RWPE1 (cell line): ENCODE results near the gene VEPH1.

ENCODE experiments used
- CTCF ChIA-PET: fragments of 350-600 bp; sonication (Branson Sonifier 250); formaldehyde crosslinking; extraction: SDS; loops from one replicate; lab custom pipeline; 2021; lab: Yijun Ruan, JAX
- POLR2A ChIA-PET: fragments of 400-600 bp; formaldehyde crosslinking; extraction: SDS; loops from one replicate; lab custom pipeline; 2020; ENCODE audit warnings: antibody characterized with exemption; ENCODE audit not compliant: low non-redundant PET; lab: Yijun Ruan, JAX
- DNase-seq: peaks from one replicate; pipeline ENCODE4 v3.0.0; 2012; ENCODE audit warnings: low spot score
- H3K27ac ChIP-seq: fragments of 450-650 bp; 2 replicates; pipeline ENCODE4 v1.5.1; 2017
- CTCF ChIP-seq: fragments of 450-650 bp; conservative IDR thresholded peaks from 2 replicates; pipeline ENCODE4 v1.5.1; 2017; ENCODE audit warnings: low read depth, mild to moderate bottlenecking

Gene VEPH1

GRCh38 chr3:157232141-157232540 lies 271.1 kb downstream of the VEPH1 start:
- CTCF ChIA-PET, result no interaction called here

GRCh38 chr3:157231071-157231470 lies 272.1 kb downstream of the VEPH1 start:
- POLR2A ChIA-PET, result no interaction called here
- CTCF ChIA-PET, result interaction anchor here (0.7 kb wide), 2 partner anchors 15 to 26 kb away, joined by 4 to 7 read pairs; no protein-coding TSS in a partner anchor
- H3K27ac ChIP-seq, result no peak overlapping the region
- no peak for DNase-seq
- TF ChIP-seq CTCF, result no peak

More at GRCh38 chr3:157232141-157232540, 271.1 kb downstream of the VEPH1 start:
- DNase-seq, result no peak
- H3K27ac ChIP-seq, result no peak overlapping the region
- TF ChIP-seq CTCF, result no peak
- POLR2A ChIA-PET, result no interaction called here

GRCh38 chr3:157226173-157226847 lies 276.9 kb downstream of the VEPH1 start:
- CTCF ChIA-PET, result no interaction called here
- POLR2A ChIA-PET, result no interaction called here
- DNase-seq, result no peak

GRCh38 chr3:157225001-157225400 lies 278.2 kb downstream of the VEPH1 start:
- POLR2A ChIA-PET, result no interaction called here
- DNase-seq, result no peak
- no peak overlapping the region for H3K27ac ChIP-seq
- CTCF ChIA-PET, result interaction anchor here (0.6 kb wide), 3 partner anchors 9 to 354 kb away, joined by 3 to 6 read pairs (median 3); no protein-coding TSS in a partner anchor
- TF ChIP-seq CTCF, result no peak

More at GRCh38 chr3:157226173-157226847, 276.9 kb downstream of the VEPH1 start:
- no peak for TF ChIP-seq CTCF
- H3K27ac ChIP-seq, result no peak overlapping the region

GRCh38 chr3:157220883-157221282 lies 282.3 kb downstream of the VEPH1 start:
- no peak for TF ChIP-seq CTCF
- POLR2A ChIA-PET, result no interaction called here
- CTCF ChIA-PET, result interaction anchor here (0.6 kb wide), 1 partner anchor 937 kb away, joined by 4 read pairs; no protein-coding TSS in a partner anchor
- no peak overlapping the region for H3K27ac ChIP-seq
- no peak for DNase-seq

- no peak overlapping the region for H3K27ac ChIP-seq
- POLR2A ChIA-PET, result no interaction called here
- DNase-seq, result no peak
- TF ChIP-seq CTCF, result no peak
- CTCF ChIA-PET, result interaction anchor here (0.6 kb wide), 1 partner anchor 938 kb away, joined by 4 read pairs; no protein-coding TSS in a partner anchor
These were observed 283.0 kb downstream of the VEPH1 start for GRCh38 chr3:157220211-157220610.
